GM12892 (cell line): ENCODE measurements around the gene KCNH5.

ENCODE experiments used
- POLR2A ChIP-seq: IDR thresholded peaks from 2 replicates; pipeline ENCODE4 v1.6.1; 2011; ENCODE audit warnings: low read depth, low read length, control low read depth
- POLR2AphosphoS5 ChIP-seq: IDR thresholded peaks from 2 replicates; pipeline ENCODE4 v1.6.1; 2011; ENCODE audit warnings: low read depth, low read length, control low read depth

- TF ChIP-seq POLR2A (no peak), POLR2AphosphoS5 (no peak)
Observed at GRCh38 chr14:62807636-62808035, 237.6 kb downstream of the KCNH5 start.
